SK-N-SH (cell line): ENCODE results near the gene SYNE2. TPM values are rescaled to one million over a fixed set of nuclear protein-coding genes. Genes with fewer than 3 reads are reported as not detected.

Source experiments
- CTCF ChIA-PET: fragments of 300-600, 350-600 bp; formaldehyde crosslinking; extraction: SDS; loops from one replicate; lab custom pipeline; 2021; lab: Yijun Ruan, JAX
- POLR2A ChIA-PET: fragments of 350-600 bp; sonication (Branson Sonifier 250); formaldehyde crosslinking; extraction: SDS; loops from one replicate; lab custom pipeline; 2020; ENCODE audit warnings: antibody characterized with exemption, inconsistent platforms; lab: Yijun Ruan, JAX
- DNase-seq: peaks from one replicate; pipeline ENCODE4 v3.0.0; 2012
- H2AFZ ChIP-seq: fragments of 200-600 bp; sonication (generic); 2 replicates; pipeline ENCODE4 v1.8.1; 2016; ENCODE audit warnings: antibody characterized with exemption, mild to moderate bottlenecking, low read depth
- H3F3A ChIP-seq: fragments of 200-600 bp; sonication (generic); replicated peaks from 2 replicates; pipeline ENCODE3; 2016; ENCODE audit warnings: antibody characterized with exemption, mild to moderate bottlenecking; ENCODE audit not compliant: insufficient read depth
- H3K27ac ChIP-seq, 2 experiments: fragments of 200-500 bp in 1 of 2; fragments of 200-600 bp in 1 of 2; sonication (Bioruptor generic) in 1 of 2; sonication (generic), shearing (Covaris generic) in 1 of 2; 2 replicates each; pipeline versions ENCODE4 v1.5.1 to v1.6.1; 2014 to 2016; ENCODE audit warnings: low read depth in 2 of 2, inconsistent platforms in 1 of 2, low read length in 1 of 2, mild to moderate bottlenecking in 1 of 2, mixed read lengths in 1 of 2
- H3K27me3 ChIP-seq: fragments of 200-600 bp; sonication (generic), shearing (Covaris generic); 2 replicates; pipeline ENCODE4 v1.6.1; 2016; ENCODE audit warnings: mixed run types; ENCODE audit not compliant: insufficient read depth
- H3K36me3 ChIP-seq, 2 experiments: fragments of 200-500 bp in 1 of 2; fragments of 200-600 bp in 1 of 2; sonication (Bioruptor generic) in 1 of 2; sonication (generic) in 1 of 2; replicated peaks in 1 of 2; 2 replicates each; pipeline versions ENCODE3 to v1.5.1; 2014 to 2016; ENCODE audit warnings: low read length in 1 of 2, mild to moderate bottlenecking in 1 of 2; ENCODE audit not compliant: insufficient read depth in 2 of 2, control insufficient read depth in 1 of 2
- H3K4me1 ChIP-seq, 2 experiments: fragments of 200-500 bp in 1 of 2; fragments of 200-600 bp in 1 of 2; sonication (Bioruptor generic) in 1 of 2; sonication (generic), shearing (Covaris generic) in 1 of 2; 2 replicates each; pipeline versions ENCODE4 v1.5.1 to v1.6.1; 2014 to 2016; ENCODE audit warnings: low read depth in 1 of 2, low read length in 1 of 2, mixed run types in 1 of 2; ENCODE audit not compliant: insufficient read depth in 2 of 2, control insufficient read depth in 1 of 2
- H3K4me2 ChIP-seq: fragments of 200-600 bp; sonication (generic), shearing (Covaris generic); 2 replicates; pipeline ENCODE4 v1.6.1; 2017; ENCODE audit warnings: mixed run types
- H3K4me3 ChIP-seq, 2 experiments: fragments of 200-500 bp in 1 of 2; fragments of 200-600 bp in 1 of 2; sonication (Bioruptor generic) in 1 of 2; sonication (generic), shearing (Covaris generic) in 1 of 2; 2 replicates each; pipeline versions ENCODE4 v1.5.1 to v1.8.1; 2014 to 2016; ENCODE audit warnings: low read depth in 2 of 2, inconsistent platforms in 1 of 2, low read length in 1 of 2, mild to moderate bottlenecking in 1 of 2, mixed read lengths in 1 of 2, moderate library complexity in 1 of 2
- H3K79me2 ChIP-seq: fragments of 200-600 bp; sonication (generic); 2 replicates; pipeline ENCODE4 v1.8.1; 2017; ENCODE audit warnings: mild to moderate bottlenecking; ENCODE audit not compliant: insufficient read depth
- H3K9ac ChIP-seq: fragments of 200-600 bp; sonication (generic); 2 replicates; pipeline ENCODE4 v1.6.1; 2017; ENCODE audit warnings: mixed run types
- H3K9me2 ChIP-seq: fragments of 200-600 bp; sonication (generic); 2 replicates; pipeline ENCODE4 v1.6.1; 2017; ENCODE audit warnings: mixed run types
- H3K9me3 ChIP-seq: fragments of 200-600 bp; sonication (generic); 2 replicates; pipeline ENCODE4 v1.6.1; 2017; ENCODE audit warnings: mixed run types, mild to moderate bottlenecking, moderate library complexity
- H4K20me1 ChIP-seq: fragments of 200-600 bp; sonication (generic); 2 replicates; pipeline ENCODE4 v1.6.1; 2017; ENCODE audit warnings: mild to moderate bottlenecking, mixed run types; ENCODE audit not compliant: insufficient read depth
- CHD2 ChIP-seq: fragments of 150-350 bp; IDR thresholded peaks from 2 replicates; pipeline ENCODE4 v1.6.1; 2018; ENCODE audit warnings: low read length; ENCODE audit not compliant: partially characterized antibody
- EZH2phosphoT487 ChIP-seq: fragments of 200-600 bp; sonication (generic); IDR thresholded peaks from 2 replicates; pipeline ENCODE4 v1.6.1; 2017; ENCODE audit warnings: low read depth, mixed run types, mild to moderate bottlenecking, antibody characterized with exemption, moderate library complexity, borderline replicate concordance
- FOSL2 ChIP-seq: IDR thresholded peaks from 2 replicates; pipeline ENCODE4 v1.4.0; 2012; ENCODE audit warnings: low read depth, mild to moderate bottlenecking, moderate library complexity, borderline replicate concordance
- JUND ChIP-seq: IDR thresholded peaks from 2 replicates; pipeline ENCODE4 v1.4.0; 2012
- MEF2A ChIP-seq: IDR thresholded peaks from 2 replicates; pipeline ENCODE4 v1.4.0; 2012; ENCODE audit warnings: low read depth, borderline replicate concordance
- MXI1 ChIP-seq: IDR thresholded peaks from 2 replicates; pipeline ENCODE4 v1.6.1; 2012; ENCODE audit warnings: mild to moderate bottlenecking, low read depth, low read length, improper control_type of control experiment
- NFIC ChIP-seq: IDR thresholded peaks from 2 replicates; pipeline ENCODE4 v1.4.0; 2012; ENCODE audit warnings: borderline replicate concordance
- RCOR1 ChIP-seq: fragments of 150-350 bp; IDR thresholded peaks from 2 replicates; pipeline ENCODE4 v1.6.1; 2017; ENCODE audit warnings: antibody characterized with exemption, low read length
- RFX5 ChIP-seq: IDR thresholded peaks from 2 replicates; pipeline ENCODE4 v1.6.1; 2012; ENCODE audit warnings: mild to moderate bottlenecking, improper control_type of control experiment, low read length
- RXRA ChIP-seq: IDR thresholded peaks from 2 replicates; pipeline ENCODE4 v1.4.0; 2012; ENCODE audit warnings: low read depth, mild to moderate bottlenecking, borderline replicate concordance
- SMC3 ChIP-seq: IDR thresholded peaks from 2 replicates; pipeline ENCODE4 v1.6.1; 2012; ENCODE audit warnings: low read depth, low read length, improper control_type of control experiment
- TCF12 ChIP-seq: IDR thresholded peaks from 2 replicates; pipeline ENCODE4 v1.4.0; 2012
- TEAD4 ChIP-seq: IDR thresholded peaks from 2 replicates; pipeline ENCODE4 v1.4.0; 2012; ENCODE audit warnings: mild to moderate bottlenecking, borderline replicate concordance; ENCODE audit not compliant: insufficient read depth
- WGBS: methylation state at CpG from one replicate; pipeline ENCODE4 v1.1.6; 2017; ENCODE audit warnings: low lambda C conversion rate; 5-methylcytosine and 5-hydroxymethylcytosine counted together
- polyA plus RNA-seq, 3 experiments: library from polyadenylated mRNA; depleted of rRNA; stranded (reverse); fragments of >200 nt; gene quantifications; 2 replicates each; pipeline ENCODE4 v1.2.3, GENCODE V29; 2012
- TF ChIP-seq, protein P1 (sequence below): fragments of 200-600 bp; sonication (generic); IDR thresholded peaks from 2 replicates; pipeline ENCODE4 v1.6.1; 2017; ENCODE audit warnings: antibody characterized with exemption, mild to moderate bottlenecking, moderate library complexity
- TF ChIP-seq, protein P2 (sequence below): IDR thresholded peaks from 2 replicates; pipeline ENCODE4 v1.4.0; 2012; ENCODE audit warnings: low read depth, borderline replicate concordance
- TF ChIP-seq, protein P3 (sequence below): fragments of 150-350 bp; IDR thresholded peaks from 2 replicates; pipeline ENCODE4 v1.6.1; 2016; ENCODE audit warnings: mild to moderate bottlenecking, low read depth, low read length
- TF ChIP-seq, protein P4 (sequence below): IDR thresholded peaks from 2 replicates; pipeline ENCODE4 v1.4.0; 2012; ENCODE audit warnings: low read depth
- TF ChIP-seq, protein P5 (sequence below): IDR thresholded peaks from 2 replicates; pipeline ENCODE4 v1.4.0; 2012; ENCODE audit warnings: low read depth, borderline replicate concordance
- TF ChIP-seq, protein P6 (sequence below): IDR thresholded peaks from 2 replicates; pipeline ENCODE4; 2012

The SYNE2 gene
- polyA plus RNA-seq, 1 of the 3 experiments (the other 2 are of a cell fraction), result 7.1 TPM

- WGBS, result 92% methylated on average over 2 of the region's 2 CpGs
- Histone ChIP-seq H3K9me3 (no peaks in the 10 kb centered on the region), H3K4me2 (no peak overlapping the region), H4K20me1 (no peaks in the 10 kb centered on the region), H3K9ac (no peak overlapping the region), H3K27ac (no peak overlapping the region), H3F3A (no peaks in the 10 kb centered on the region), H3K36me3 (no peaks in the 10 kb centered on the region), H3K27me3 (no peaks in the 10 kb centered on the region), H3K4me3 (no peak overlapping the region), H3K9me2 (no peaks in the 10 kb centered on the region), H3K79me2 (no peaks in the 10 kb centered on the region), H2AFZ (no peak overlapping the region), H3K4me1 (no peaks in the 10 kb centered on the region)
- DNase-seq, result no peak
- TF ChIP-seq RFX5 (no peak), RXRA (no peak), TEAD4 (no peak), NFIC (no peak), FOSL2 (no peak), JUND (no peak)
- TF ChIP-seq, protein P1, sequence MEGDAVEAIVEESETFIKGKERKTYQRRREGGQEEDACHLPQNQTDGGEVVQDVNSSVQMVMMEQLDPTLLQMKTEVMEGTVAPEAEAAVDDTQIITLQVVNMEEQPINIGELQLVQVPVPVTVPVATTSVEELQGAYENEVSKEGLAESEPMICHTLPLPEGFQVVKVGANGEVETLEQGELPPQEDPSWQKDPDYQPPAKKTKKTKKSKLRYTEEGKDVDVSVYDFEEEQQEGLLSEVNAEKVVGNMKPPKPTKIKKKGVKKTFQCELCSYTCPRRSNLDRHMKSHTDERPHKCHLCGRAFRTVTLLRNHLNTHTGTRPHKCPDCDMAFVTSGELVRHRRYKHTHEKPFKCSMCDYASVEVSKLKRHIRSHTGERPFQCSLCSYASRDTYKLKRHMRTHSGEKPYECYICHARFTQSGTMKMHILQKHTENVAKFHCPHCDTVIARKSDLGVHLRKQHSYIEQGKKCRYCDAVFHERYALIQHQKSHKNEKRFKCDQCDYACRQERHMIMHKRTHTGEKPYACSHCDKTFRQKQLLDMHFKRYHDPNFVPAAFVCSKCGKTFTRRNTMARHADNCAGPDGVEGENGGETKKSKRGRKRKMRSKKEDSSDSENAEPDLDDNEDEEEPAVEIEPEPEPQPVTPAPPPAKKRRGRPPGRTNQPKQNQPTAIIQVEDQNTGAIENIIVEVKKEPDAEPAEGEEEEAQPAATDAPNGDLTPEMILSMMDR, result no peak
- POLR2A ChIA-PET, result no interaction called here
- CTCF ChIA-PET, result interaction anchor here (1.0 to 1.6 kb wide), 4 partner anchors 10 to 341 kb away, joined by 3 to 4 read pairs (median 4); no protein-coding TSS in a partner anchor
These were observed 110.1 kb downstream of the SYNE2 start for GRCh38 chr14:63962906-63963305.

DNA sequence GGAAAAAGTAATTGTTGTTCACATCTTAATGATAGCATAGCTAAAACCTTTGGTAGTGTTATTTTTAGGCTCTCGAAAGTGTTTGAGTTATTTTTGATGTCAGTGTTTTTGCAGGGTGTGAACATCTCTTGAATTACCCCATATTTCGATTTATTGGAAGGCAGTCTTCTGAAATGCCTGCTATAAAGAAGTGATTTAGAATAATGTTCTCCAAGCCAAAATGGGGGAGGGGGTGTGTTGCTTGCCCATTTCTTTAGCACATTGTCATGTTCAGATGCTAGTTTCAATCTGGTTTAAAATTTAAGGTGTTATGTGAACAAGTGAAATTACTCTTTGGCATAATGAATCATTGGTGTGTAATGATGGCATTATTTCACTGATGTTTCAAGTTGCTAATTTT is 110.6 kb downstream of the SYNE2 start:
- H3K79me2 ChIP-seq, result no peaks in the 10 kb centered on the region
- H3K9me3 ChIP-seq, result no peaks in the 10 kb centered on the region
- H3K9me2 ChIP-seq, result no peaks in the 10 kb centered on the region
- H3K9ac ChIP-seq, result no peak overlapping the region
- no peaks in the 10 kb centered on the region for H3F3A ChIP-seq
- no peak overlapping the region for H3K4me3 ChIP-seq
- H3K4me2 ChIP-seq, result no peak overlapping the region
- no peak overlapping the region for H2AFZ ChIP-seq
- no peak for DNase-seq
- no peak overlapping the region for H3K27ac ChIP-seq
- WGBS, result 92% methylated on average over 2 of the region's 2 CpGs
- H3K27me3 ChIP-seq, result no peaks in the 10 kb centered on the region
- H3K4me1 ChIP-seq, result no peaks in the 10 kb centered on the region
- ChIA-PET POLR2A (no interaction called here), CTCF (interaction anchor here (1.0 to 1.6 kb wide), 4 partner anchors 9 to 341 kb away, joined by 3 to 4 read pairs (median 4); no protein-coding TSS in a partner anchor)
- H3K36me3 ChIP-seq, result no peaks in the 10 kb centered on the region
- no peaks in the 10 kb centered on the region for H4K20me1 ChIP-seq
- TF ChIP-seq, protein P2, sequence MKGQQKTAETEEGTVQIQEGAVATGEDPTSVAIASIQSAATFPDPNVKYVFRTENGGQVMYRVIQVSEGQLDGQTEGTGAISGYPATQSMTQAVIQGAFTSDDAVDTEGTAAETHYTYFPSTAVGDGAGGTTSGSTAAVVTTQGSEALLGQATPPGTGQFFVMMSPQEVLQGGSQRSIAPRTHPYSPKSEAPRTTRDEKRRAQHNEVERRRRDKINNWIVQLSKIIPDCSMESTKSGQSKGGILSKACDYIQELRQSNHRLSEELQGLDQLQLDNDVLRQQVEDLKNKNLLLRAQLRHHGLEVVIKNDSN, result no peak
- TF ChIP-seq EZH2phosphoT487, result no peak
- TF ChIP-seq, protein P3, sequence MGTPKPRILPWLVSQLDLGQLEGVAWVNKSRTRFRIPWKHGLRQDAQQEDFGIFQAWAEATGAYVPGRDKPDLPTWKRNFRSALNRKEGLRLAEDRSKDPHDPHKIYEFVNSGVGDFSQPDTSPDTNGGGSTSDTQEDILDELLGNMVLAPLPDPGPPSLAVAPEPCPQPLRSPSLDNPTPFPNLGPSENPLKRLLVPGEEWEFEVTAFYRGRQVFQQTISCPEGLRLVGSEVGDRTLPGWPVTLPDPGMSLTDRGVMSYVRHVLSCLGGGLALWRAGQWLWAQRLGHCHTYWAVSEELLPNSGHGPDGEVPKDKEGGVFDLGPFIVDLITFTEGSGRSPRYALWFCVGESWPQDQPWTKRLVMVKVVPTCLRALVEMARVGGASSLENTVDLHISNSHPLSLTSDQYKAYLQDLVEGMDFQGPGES, result no peak
- TF ChIP-seq RXRA, result no peak
- no peak for TF ChIP-seq SMC3
- TF ChIP-seq, protein P4, sequence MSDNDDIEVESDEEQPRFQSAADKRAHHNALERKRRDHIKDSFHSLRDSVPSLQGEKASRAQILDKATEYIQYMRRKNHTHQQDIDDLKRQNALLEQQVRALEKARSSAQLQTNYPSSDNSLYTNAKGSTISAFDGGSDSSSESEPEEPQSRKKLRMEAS, result no peak
- TF ChIP-seq TEAD4, result no peak
- no peak for TF ChIP-seq MEF2A
- TF ChIP-seq, protein P5, sequence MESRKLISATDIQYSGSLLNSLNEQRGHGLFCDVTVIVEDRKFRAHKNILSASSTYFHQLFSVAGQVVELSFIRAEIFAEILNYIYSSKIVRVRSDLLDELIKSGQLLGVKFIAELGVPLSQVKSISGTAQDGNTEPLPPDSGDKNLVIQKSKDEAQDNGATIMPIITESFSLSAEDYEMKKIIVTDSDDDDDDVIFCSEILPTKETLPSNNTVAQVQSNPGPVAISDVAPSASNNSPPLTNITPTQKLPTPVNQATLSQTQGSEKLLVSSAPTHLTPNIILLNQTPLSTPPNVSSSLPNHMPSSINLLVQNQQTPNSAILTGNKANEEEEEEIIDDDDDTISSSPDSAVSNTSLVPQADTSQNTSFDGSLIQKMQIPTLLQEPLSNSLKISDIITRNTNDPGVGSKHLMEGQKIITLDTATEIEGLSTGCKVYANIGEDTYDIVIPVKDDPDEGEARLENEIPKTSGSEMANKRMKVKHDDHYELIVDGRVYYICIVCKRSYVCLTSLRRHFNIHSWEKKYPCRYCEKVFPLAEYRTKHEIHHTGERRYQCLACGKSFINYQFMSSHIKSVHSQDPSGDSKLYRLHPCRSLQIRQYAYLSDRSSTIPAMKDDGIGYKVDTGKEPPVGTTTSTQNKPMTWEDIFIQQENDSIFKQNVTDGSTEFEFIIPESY, result no peak
- no peak for TF ChIP-seq CHD2
- TF ChIP-seq RCOR1, result no peak
- no peak for TF ChIP-seq MXI1
- no peak for TF ChIP-seq TCF12
- TF ChIP-seq, protein P6, sequence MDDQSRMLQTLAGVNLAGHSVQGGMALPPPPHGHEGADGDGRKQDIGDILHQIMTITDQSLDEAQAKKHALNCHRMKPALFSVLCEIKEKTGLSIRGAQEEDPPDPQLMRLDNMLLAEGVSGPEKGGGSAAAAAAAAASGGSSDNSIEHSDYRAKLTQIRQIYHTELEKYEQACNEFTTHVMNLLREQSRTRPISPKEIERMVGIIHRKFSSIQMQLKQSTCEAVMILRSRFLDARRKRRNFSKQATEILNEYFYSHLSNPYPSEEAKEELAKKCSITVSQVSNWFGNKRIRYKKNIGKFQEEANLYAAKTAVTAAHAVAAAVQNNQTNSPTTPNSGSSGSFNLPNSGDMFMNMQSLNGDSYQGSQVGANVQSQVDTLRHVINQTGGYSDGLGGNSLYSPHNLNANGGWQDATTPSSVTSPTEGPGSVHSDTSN, result no peak
